Colon (tissue), 2 donors: ENCODE measurements around the gene BCAR1.

ENCODE experiments used
- FAIRE-seq: peaks from 2 replicates; lab custom pipeline; 2012; peaks lifted over from hg19 to GRCh38; lab: Jason Lieb, UNC
- donor health status: control.
- donor health status: control.

The BCAR1 gene

DNA sequence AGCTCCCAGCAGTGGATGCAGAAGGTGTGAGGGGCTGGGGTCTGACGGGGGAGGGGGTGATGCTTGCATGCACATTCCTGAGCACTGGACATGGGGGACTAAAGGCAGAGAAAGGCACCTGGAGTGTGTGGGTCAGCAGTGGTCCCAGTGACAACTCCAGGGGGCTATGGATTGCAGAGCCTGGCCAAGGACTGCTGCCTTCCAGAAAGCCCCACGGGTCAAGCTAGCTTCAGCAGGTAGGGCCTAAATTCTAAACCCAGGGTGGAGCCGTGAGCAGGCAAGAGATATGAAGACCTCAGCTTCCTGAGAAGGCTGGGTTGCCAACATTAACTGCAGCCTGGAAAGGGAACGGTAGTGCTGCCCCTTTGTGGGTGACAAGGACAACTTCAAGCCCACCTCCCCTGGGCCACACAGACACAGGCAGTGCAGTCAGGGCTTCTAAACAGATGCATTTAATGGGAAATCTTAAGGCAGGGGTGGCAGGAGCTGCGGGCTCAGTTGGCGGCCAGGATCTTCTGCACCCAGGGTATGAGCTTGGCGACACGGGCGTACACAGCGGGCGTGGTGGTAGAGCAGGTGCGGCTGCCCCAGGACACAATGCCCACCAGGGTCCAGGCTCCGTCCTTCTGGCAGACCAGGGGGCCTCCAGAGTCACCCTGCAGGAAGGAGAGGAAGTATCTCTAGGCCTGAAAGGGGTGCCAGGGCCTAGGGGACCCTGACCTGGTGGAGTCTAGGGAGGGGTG is 47.6 kb downstream of the BCAR1 start:
- FAIRE-seq, result no peak

- FAIRE-seq, result no peak
These were observed 48.3 kb downstream of the BCAR1 start for GRCh38 chr16:75203096-75203495.

DNA sequence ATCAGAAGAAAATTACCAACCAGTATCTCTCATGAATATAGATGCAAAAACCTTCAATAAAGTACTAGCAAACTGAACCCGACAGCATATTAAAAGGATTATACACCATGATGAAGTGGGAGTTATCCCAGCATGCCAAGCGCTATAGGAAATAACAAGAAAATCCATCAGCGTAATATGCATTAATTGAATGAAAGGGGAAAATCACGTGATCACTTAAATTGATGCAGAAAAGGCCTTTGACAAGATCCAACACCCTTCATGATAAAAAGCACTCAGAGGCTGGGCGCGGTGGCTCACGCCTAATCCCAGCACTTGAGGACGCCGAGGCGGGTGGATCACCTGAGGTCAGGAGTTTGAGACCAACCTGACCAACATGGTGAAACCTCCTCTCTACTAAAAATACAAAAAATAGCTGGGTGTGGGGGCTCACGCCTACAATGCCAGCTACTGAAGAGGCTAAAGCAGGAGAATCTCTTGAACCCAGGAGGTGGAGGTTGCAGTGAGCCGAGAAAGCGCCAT is 49.3 kb downstream of the BCAR1 start:
- FAIRE-seq, result no peak

DNA sequence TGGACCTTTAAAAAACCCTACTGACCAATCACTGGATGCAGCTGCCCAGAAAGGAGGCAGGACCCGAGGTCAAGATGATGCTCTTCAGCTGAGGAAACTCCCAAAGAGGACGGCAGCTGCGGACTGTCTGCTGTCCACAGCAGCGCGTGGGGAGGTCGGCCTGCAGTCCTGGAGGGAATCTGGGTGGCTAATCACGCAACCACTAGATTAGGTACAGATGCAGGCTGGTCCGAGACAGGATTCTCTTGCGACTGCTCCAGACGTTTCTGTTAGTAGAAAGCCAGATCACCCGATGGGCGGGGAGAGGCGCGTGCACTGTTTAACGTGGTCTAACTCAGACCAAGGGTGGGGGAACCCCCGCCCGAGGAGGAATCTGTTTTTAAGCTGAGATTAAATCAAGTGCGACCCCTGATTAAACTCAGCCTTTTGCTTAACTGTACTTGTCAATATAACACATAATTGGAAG is 53.3 kb downstream of the BCAR1 start:
- no peak for FAIRE-seq

DNA sequence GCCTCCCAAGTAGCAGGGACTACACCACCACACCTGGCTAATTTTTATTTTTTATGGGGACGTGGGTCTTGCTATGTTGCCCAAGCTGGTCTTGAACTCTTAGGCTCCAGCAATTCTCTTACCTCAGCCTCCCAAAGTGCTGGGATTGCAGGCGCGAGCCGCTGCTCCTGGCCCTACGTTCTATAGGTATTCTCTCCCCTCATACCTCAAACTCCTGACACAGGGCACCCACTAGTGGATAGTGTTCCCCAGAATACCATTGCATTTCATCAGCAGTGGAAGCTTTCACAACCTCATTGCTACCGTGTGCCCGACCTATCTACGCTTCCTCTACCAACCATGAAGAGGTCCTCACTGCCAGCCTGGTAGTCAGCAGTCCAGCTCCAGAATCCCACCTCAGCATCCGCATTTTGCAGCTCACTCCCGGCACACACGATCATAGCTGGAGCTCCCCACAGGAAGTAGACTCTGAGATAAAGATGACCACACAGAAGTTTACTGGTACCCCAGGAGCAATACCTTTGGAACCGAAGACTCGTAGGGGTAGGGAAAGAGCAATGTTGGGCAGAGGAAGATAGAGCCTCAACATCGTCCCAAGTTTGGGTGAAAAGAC is 53.8 kb downstream of the BCAR1 start:
- FAIRE-seq, result no peak

DNA sequence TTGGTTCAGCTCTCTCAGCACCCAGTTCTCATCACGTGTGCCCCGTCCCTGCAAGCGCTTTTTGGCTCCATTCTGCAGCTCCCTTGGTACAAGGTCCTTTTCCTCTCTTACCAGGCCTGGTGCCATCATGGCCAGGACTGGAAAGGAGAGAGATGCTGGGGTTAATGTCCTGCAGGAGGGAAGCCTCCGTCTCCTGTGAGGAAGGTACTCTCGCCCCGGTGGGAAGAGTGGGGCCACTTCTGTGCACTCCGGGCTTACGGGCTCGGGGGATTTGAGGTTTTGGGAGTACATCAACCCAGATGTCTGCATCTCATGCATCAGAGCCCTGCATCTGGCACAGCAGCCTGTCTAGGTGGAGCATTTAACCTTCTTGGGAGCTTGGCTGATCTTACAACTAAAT is 54.6 kb downstream of the BCAR1 start:
- FAIRE-seq, result no peak

DNA sequence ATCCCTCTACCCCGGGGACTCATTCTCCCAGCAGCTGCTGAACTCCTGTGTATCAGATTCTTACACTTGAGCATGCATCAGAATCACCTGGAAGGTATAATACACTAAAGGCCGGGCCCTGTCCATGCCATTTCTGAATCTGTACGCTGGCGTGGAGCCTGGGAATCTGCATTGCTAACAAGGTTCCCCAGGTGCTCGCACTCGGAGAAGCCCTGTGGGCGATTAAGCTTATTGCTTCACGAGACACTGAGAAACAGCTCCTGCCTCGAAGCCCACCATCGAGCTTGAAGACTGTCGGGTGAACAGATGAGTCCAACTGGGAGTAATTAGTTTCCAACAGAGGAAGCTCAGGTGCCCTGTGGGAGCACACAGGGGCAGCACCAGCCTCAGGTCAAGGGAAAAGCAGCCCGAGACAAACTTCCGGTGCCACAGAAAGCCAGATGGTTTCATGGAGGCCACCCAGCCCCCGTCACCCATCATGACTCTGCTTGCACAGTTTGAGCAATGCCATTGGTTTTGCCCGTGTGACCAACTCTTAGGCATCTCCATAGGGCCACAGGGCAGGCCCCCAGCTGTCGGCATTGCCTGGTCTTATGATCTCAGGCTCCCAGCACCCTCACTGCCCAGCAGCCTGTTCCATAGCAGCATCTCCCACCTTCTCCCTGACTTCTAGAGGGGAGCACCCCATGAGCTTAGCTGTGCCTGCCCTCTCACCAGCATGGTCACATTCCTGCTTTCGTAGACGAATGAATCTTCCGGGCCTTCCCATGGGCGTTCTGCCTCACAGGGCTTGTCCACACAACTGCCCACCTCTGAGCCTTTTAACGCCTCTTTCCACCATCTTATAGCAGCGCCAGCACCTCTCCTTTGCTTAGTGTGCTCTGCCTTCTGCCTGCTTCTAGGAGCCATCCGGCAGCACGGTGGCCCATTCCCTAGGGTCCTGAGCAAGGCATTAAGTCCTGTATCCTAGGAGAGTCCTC is 55.3 kb downstream of the BCAR1 start:
- FAIRE-seq, result no peak

DNA sequence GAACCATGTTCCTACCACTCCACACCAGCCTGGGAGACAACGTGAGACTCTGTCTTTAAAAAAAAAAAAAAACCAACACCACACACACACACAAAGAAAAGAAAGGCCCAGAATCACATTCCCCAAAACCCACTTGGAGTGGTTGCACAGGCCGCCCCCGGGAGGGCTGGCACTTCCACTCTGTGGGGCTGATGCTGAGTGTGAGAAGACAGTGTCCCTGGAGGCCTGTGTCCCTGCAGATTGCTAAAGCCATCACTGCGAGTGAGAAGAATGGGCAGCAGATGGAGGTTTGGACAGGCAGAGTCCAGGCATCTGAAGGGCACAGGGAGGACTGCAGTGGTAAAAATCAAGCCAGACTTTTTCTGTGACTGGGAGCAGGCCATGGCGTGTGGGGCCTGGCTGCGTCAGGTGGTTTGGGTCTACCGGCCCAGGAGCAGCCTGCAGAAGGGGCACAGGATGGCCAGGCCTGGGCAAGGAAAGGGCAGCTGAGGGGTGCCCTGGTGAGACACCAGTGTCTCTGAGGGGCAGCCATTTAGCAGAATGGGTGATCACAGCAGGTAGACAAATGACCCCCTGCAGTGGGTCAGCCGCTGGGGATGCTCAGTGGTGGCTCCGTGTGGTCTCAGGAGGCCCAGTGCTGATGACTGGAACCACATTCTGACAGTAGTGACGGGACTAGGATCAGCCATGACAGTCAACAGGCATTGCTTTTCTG is 57.5 kb downstream of the BCAR1 start:
- no peak for FAIRE-seq

DNA sequence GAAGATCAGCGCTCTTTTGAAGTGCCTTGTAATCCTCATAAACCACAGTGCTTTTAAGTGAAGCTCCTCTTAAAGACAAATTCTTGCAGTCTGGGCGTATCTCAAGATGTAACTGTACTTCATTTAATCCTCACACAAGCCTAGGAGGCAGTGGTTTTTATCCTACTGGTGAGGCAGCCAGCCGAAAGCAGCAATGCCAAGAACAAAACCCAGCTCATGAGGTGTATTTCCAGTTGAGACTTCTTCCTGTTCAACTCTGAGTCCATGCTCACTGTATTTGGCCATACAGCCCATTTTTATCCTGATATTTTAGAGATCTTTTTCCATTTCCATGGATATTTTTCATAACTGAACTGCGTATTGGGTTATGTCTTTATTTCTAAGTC is 58.2 kb downstream of the BCAR1 start:
- no peak for FAIRE-seq

GRCh38 chr16:75192606-75193264 is 58.7 kb downstream of the BCAR1 start:
- no peak for FAIRE-seq

- FAIRE-seq, result no peak
These were observed 61.7 kb downstream of the BCAR1 start for GRCh38 chr16:75189638-75190245.

- no peak for FAIRE-seq
These were observed 62.5 kb downstream of the BCAR1 start for GRCh38 chr16:75188832-75189477.

- FAIRE-seq, result no peak
These were observed 69.8 kb downstream of the BCAR1 start for GRCh38 chr16:75181630-75182029.

- no peak for FAIRE-seq
These were observed 72.2 kb downstream of the BCAR1 start for GRCh38 chr16:75179208-75179607.
